IPS DF 4.7 (cell line): ENCODE data around the gene B4GALT7.
"Not testable (repeated sequence)": the region's sequence is repeated elsewhere in the genome, so short reads cannot be mapped to it uniquely, and the experiment has no call there.

Experiments
- DNase-seq: peaks from one replicate; pipeline ENCODE4 v3.0.0-alpha.2; 2013; ENCODE audit warnings: low spot score; ENCODE audit errors: extremely low read depth

Gene B4GALT7, protein sequence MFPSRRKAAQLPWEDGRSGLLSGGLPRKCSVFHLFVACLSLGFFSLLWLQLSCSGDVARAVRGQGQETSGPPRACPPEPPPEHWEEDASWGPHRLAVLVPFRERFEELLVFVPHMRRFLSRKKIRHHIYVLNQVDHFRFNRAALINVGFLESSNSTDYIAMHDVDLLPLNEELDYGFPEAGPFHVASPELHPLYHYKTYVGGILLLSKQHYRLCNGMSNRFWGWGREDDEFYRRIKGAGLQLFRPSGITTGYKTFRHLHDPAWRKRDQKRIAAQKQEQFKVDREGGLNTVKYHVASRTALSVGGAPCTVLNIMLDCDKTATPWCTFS

DNA sequence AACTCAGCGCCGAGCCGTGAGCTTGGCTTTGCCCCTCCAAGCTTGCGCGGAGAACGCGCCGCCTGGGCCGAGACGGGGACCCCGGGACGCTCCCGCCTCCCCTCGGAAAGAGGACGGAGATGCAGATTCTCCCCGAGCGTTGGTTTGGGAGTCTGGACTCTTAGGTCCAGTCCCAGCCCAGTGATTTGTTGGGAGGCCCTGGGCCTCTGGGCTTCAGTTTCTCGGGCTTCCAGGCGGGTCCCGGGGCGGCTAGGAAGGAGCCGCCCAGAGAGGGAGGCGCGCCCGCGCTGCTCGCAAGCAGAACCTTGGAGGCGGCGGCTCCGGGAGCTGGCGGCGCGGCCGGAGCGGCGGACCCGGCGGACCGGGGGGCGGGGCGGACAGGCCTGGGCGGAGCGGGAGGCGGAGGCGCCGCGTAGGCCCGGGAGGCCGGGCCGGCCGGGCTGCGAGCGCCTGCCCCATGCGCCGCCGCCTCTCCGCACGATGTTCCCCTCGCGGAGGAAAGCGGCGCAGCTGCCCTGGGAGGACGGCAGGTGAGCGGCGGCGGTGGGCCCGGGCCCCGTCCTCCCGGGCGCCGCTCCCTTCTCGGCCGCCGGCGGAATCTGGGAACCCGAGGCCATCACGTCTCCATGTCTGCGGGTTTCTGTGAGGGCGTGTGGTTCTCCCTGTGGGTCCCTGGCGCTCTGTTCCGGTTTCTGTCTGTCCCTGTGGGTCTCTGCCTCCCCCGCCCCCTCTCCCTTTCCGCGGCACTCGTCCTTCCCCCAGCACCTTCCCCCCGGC is at the start of gene B4GALT7:
TSS of gene B4GALT7 (plus strand) at position 402 of the 777 bp plus-strand sequence. CDS start at position 481, 79 bp downstream.
- no peak for DNase-seq

- no peak for DNase-seq
Measured at GRCh38 chr5:177552839-177553455, 47.0 kb upstream of the B4GALT7 start.

GRCh38 chr5:177553671-177554429 is 46.1 kb upstream of the B4GALT7 start:
- no peak for DNase-seq

GRCh38 chr5:177554474-177555111 is 45.3 kb upstream of the B4GALT7 start, which contains the start of gene FAM193B:
Gene FAM193B (minus strand): TSS chr5:177554563. CDS start chr5:177554458, 105 bp downstream.
- no peak for DNase-seq

DNA sequence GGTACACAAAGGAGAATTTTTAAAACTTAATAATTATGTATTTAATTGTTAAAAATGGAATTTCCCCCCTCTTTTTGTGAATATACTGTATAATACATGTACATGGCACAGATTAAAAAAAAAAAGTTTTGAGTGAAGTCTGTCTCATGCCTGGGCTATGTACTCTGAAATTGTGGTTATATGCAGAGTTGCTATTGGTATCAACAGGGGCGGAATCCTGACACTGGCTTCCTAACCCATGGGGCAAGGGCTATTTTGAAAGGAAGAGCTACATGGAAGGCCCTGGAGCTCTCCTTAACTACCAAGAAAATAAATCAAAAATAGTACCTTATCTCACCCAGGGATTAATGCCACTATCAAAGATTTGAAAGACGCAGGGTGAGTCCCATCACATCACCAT is 44.7 kb upstream of the B4GALT7 start:
- DNase-seq, result no peak

- no peak for DNase-seq
Measured at GRCh38 chr5:177555665-177556064, 44.3 kb upstream of the B4GALT7 start.

DNA sequence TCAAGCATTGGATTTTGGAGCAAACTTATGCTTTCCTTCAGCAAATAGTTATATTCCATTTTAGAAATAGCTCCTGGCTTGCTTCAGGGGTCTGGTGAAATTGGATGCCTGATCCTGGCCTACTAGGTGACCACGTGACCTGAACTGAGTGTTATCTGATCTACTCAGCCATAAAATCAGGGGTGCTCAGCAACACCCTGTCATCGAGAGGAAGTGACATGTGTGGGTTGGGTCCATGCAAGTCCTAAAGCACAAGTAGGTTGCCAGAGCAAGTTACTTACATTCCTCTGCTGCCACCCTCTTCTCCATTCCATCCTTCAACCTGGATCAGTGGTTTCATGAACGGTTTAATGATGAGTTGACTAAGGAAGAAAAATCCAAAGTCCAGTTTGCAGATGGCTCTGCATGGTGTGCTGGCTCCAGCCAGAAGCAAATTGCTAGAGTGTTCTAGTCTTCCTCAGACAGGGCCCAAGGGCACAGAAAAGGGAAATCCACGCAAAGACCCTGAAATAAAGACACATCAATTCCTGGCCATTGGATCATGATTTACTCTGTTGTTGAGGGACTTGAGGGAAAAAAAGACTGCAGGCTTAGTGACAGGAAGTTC is 42.8 kb upstream of the B4GALT7 start:
- DNase-seq, result no peak

DNA sequence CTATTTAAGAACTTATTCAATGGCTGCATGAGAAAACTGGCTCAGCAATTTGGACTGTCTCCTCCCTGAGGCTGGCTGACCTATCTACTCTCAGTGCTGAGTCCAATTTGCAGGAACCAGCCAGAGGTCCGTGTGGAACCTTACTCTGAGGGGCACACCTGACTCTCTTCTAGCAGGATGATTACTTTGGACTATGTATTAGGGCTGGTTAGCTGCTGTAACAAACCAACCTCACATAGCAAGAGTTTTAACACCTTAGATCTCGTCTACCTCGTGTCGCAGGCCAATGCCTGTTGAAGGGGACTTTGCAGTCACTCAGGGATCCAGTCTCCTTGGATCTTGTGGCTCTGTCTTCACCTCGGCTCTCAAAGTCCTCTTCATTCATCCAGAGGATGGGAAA is 42.1 kb upstream of the B4GALT7 start:
- no peak for DNase-seq

GRCh38 chr5:177559446-177559941 is 40.4 kb upstream of the B4GALT7 start:
- not testable (repeated sequence) for DNase-seq

- DNase-seq, result no peak
Measured at GRCh38 chr5:177565046-177565445, 34.9 kb upstream of the B4GALT7 start.

GRCh38 chr5:177568326-177568725 is 31.6 kb upstream of the B4GALT7 start:
- DNase-seq, result no peak

DNA sequence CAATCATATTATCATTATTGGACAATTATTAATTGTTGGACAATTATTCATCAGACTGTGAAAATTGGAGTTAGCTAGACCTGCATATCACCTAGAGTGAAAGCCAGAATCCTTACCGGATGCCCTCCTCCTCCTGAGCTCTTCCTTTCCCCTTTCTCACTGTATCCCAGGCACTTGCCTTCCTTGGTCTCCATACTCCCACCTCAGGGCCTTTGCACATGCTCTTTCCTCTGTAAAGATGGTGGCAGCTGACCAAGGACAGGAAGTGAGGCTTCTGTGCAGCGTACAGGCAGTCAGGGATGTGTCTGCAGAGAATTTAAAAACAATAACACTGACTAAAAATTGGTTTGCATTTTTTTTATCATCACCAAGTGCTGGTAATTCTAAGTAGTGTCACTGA is 30.0 kb upstream of the B4GALT7 start:
- no peak for DNase-seq

DNA sequence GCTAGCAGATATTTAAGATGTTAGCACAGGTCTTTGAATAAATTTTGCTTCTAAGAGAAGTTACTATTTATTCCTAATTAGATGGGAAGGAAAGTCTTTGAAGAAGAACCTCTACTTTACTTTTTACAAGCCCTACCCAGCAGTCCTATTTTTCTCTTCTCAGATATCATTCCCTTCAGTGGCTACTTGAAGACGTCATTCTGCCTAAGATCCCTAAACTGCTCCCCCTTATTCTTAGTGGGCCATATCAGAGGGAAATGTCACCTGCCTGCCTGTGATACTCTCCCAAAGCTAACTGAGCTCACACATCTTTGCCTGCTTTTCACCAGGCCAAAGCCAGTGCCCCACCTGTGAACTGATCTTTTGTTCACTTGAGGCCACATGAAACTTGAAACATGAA is 24.4 kb upstream of the B4GALT7 start:
- DNase-seq, result no peak

GRCh38 chr5:177576169-177576568 is 23.8 kb upstream of the B4GALT7 start:
- no peak for DNase-seq

DNA sequence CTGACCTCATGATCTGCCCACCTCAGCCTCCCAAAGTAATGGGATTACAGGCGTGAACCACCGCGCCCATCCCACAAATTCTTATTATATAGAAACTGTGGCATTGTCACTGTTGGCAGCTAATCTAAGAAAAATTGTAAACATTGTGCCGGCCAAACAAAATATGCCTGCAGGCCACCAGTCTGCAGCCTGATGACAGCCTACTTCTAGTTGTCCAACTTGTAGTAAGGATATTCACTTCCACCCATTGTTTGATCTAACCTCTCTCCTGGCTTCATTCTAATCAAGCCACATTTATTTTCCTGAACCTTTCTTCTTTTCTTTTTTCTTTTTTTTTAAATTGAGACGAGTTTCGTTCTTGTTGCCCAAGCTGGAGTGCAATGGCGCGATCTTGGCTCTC is 21.6 kb upstream of the B4GALT7 start:
- DNase-seq, result no peak

DNA sequence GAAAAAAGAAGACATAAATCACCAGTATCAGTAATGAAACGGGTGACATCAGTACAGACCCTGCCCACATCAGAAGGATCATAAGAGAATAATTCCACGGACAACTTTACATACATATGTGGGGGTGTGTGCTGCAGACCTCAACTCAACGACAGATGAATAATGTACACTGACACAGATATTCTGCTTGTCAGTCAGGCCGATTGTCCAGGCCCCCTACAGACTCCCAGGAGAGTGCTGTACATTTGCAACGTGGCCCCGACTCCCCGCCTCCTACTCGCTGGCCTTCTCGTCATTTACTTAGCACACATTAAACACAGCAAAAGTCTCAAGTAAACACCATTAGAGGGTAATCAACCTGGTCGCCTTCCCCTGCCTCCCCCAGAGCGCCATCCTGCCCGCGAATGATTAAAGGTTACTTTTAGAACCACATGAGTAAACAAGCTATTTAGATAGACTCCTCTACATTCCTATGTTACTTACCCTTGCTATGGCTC is 11.5 kb upstream of the B4GALT7 start:
- DNase-seq, result no peak

DNA sequence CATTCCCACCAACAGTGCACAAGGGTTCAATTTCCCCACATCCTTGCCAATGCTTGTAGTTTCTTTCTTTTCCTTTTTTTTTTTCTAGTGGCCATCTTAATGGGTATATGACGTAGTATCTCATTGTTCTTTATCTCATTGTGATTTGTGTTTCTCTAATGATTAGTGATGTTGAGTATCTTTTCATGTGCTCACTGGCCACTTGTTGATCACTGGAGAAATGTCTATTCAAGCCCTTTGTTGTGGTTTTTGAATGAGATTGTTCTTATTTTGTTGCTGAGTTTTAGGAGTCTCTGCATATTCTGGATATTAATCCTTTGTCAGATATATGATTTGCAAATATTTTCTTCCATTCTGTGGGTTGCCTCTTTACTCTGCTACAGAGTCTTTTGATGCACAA is 9.5 kb upstream of the B4GALT7 start:
- DNase-seq, result no peak

- no peak for DNase-seq
Measured at GRCh38 chr5:177591690-177592009, 8.3 kb upstream of the B4GALT7 start.

GRCh38 chr5:177592010-177592834 is 7.7 kb upstream of the B4GALT7 start, which contains the start of gene TMED9:
Gene TMED9 (plus strand): TSS chr5:177592203. CDS start chr5:177592215, 12 bp downstream.
- no peak for DNase-seq
